DMS153 (cell line): ENCODE measurements around the gene CNST.
"Not testable (repeated sequence)": the region's sequence is repeated elsewhere in the genome, so short reads cannot be mapped to it uniquely, and the experiment has no call there.

Experiments used
- DNase-seq: peaks from one replicate; lab custom pipeline; 2025; lab: John Stamatoyannopoulos, UW

CNST gene

GRCh38 chr1:246587032-246587431, 20.8 kb downstream of the CNST start:
- no peak for DNase-seq

- no peak for DNase-seq
Observed at GRCh38 chr1:246587606-246588005, 21.4 kb downstream of the CNST start.

- DNase-seq = no peak
Observed at GRCh38 chr1:246588159-246588721, 22.0 kb downstream of the CNST start.

GRCh38 chr1:246589919-246590318, 23.7 kb downstream of the CNST start:
- DNase-seq = not testable (repeated sequence)

- DNase-seq = no peak
Observed at GRCh38 chr1:246591047-246591446, 24.8 kb downstream of the CNST start.

- DNase-seq = no peak
Observed at GRCh38 chr1:246591504-246591903, 25.2 kb downstream of the CNST start.

- DNase-seq = no peak
Observed at GRCh38 chr1:246591958-246592357, 25.7 kb downstream of the CNST start.

- no peak for DNase-seq
Observed at GRCh38 chr1:246592695-246593094, 26.4 kb downstream of the CNST start.

- no peak for DNase-seq
Observed at GRCh38 chr1:246595146-246595545, 28.9 kb downstream of the CNST start.

GRCh38 chr1:246597340-246597739, 31.1 kb downstream of the CNST start:
- peak; percentile 77 for DNase-seq

- DNase-seq = no peak
Observed at GRCh38 chr1:246597971-246598370, 31.7 kb downstream of the CNST start.

GRCh38 chr1:246599315-246599714, 33.1 kb downstream of the CNST start:
- no peak for DNase-seq

- no peak for DNase-seq
Observed at GRCh38 chr1:246600579-246600978, 34.3 kb downstream of the CNST start.

- DNase-seq = no peak
Observed at GRCh38 chr1:246602194-246602593, 35.9 kb downstream of the CNST start.

GRCh38 chr1:246605231-246605630, 39.0 kb downstream of the CNST start:
- not testable (repeated sequence) for DNase-seq

- DNase-seq = no peak
Observed at GRCh38 chr1:246607462-246607861, 41.2 kb downstream of the CNST start.

GRCh38 chr1:246608616-246609376, 42.5 kb downstream of the CNST start:
- peak; percentile 97 for DNase-seq

- DNase-seq = no peak
Observed at GRCh38 chr1:246609632-246610031, 43.4 kb downstream of the CNST start.

GRCh38 chr1:246613096-246613758, 47.0 kb downstream of the CNST start:
- DNase-seq = no peak

GRCh38 chr1:246617156-246617555, 50.9 kb downstream of the CNST start:
- DNase-seq = no peak

- no peak for DNase-seq
Observed at GRCh38 chr1:246617768-246618167, 51.5 kb downstream of the CNST start.

GRCh38 chr1:246618240-246618808, 52.1 kb downstream of the CNST start:
- DNase-seq = no peak
